Measurements from ENCODE around the gene MORN5.

MORN5 gene

DNA sequence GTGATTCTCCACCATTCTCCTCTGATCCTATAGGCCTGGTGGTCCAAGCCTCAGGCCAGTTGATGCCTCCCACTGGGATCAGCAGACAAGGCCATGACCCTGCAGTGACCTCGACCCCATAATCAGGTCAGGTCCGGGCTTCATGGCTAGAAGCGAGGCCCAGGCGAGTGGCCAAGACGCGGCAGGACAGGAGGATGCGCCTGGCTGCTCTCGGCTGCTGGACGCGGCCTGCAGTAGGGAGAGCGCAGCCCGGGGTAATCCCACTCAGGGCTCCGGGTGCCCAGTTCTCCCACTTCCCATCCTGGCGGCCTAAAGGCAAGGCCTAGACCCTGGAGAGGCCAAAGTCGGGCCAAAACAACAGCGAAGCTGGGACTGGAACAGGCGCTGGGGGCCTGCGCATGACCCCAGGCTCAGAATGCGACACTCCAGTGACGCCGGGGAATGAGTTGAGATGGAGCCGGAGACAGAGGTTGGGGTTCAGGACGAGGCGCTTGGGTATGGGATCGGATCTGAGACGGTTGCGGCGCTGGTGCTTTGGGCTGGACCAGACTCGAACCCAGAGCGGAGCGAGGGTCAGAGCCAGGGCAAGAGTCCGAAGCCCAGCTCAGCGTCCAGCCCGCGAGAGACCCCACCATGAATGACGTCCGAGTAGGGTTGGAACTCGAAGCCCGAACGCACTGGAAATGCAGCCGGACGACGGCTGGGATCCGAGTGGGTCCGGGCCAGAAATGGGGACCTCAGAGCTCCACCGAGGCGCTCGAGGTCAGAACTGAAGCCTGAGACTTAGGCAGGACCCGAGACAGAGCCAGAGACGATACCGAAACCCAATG is 65.8 kb downstream of the MORN5 start:
- WGBS, 2 experiments (ENCODE audit: insufficient coverage in 2 of 2): 93 to 96% methylated on average over 50 to 51 of the region's 51 CpGs
- Histone ChIP-seq H3K9me3 (ENCODE audit: control insufficient read depth, low read length) (no peaks in the 10 kb centered on the region), H3K36me3 (ENCODE audit: control insufficient read depth, insufficient read depth, low read length) (no peaks in the 10 kb centered on the region), H3K4me3 (ENCODE audit: extremely low read depth, insufficient read depth, low read length, poor library complexity, severe bottlenecking) (no peak overlapping the region), H3K4me1 (ENCODE audit: control insufficient read depth, insufficient read depth, low read length, poor library complexity, severe bottlenecking) (no peaks in the 10 kb centered on the region), H3K27ac (ENCODE audit: low read depth, low read length, severe bottlenecking) (no peak overlapping the region)

DNA sequence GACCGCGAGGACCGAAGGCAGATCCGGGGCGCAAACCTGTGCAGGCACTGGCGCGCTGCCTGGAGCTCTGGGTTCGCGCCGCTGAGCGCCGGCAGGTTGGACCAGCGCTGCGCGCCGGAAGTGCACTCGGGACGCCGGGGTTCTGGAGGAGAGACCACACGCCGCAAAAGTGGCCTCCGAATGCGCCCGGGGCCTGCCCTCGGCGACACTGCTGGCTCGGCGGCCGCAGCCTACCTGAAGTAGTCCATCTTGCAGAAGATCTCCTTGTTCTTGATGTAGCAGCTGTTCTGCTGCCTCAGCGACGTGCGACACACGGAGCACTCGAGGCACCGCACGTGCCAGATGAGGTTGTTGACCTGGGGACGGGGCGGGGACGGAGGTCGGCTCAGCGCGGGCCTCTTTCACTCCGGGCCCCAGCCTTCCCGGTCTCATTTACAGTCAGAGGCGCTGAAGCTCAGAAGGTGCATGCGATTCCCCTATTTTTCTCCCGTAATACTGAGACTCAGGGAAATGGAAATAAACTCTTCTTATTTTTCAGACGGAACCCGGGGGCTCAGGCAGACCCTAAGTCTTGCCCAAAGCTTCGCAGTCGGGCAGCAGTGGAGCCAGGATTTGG is 66.5 kb downstream of the MORN5 start:
- Histone ChIP-seq H3K36me3 (ENCODE audit: control insufficient read depth, insufficient read depth, low read length) (no peaks in the 10 kb centered on the region), H3K4me3 (ENCODE audit: extremely low read depth, insufficient read depth, low read length, poor library complexity, severe bottlenecking) (no peak overlapping the region), H3K4me1 (ENCODE audit: control insufficient read depth, insufficient read depth, low read length, poor library complexity, severe bottlenecking) (no peaks in the 10 kb centered on the region), H3K27ac (ENCODE audit: low read depth, low read length, severe bottlenecking) (no peak overlapping the region), H3K9me3 (ENCODE audit: control insufficient read depth, low read length) (no peaks in the 10 kb centered on the region)
- 65 to 69% methylated on average over 46 to 51 of the region's 51 CpGs for WGBS, 2 experiments (ENCODE audit: insufficient coverage in 2 of 2)

DNA sequence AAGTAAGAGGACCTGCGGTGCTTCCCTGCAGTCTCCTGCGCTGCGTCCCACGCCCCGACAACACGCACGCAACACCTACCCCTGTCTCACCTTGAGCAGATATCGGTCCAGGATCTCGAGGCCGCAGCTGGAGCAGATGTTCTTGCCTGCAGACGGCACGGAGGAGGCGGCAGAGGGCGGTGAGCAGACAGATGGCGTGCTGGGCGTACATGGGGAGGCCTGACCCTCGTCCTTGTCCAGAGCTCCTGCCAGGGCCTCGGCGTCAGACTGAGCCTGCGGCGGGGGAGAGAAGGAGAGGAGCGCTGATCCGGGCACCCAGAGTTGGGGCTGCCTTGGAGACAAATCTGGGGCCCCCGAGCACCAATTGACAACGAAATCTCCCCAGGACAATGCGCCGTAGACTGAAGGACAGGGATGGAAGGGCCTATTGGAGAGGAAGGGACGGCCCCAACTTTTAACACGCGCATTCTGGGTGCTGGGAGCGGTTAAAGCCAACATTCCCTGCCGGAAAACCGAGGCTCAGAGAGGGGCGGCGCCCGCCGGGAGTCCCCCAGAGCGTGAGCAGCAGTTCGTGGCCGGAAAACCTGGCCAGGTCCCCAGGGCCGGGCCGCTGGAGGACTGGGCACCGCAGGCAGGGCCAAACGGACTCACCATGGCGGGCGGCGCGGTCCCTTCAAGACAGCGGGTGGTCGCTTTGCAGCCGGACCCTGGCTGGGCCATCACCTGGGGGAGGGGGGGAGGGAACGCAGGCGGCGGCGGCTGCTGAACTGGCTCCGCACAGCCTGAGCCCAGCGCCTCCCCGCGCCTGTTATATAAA is 67.3 kb downstream of the MORN5 start:
- H3K36me3 ChIP-seq (ENCODE audit: control insufficient read depth, insufficient read depth, low read length): no peaks in the 10 kb centered on the region
- no peaks in the 10 kb centered on the region for H3K9me3 ChIP-seq (ENCODE audit: control insufficient read depth, low read length)
- H3K4me3 ChIP-seq (ENCODE audit: extremely low read depth, insufficient read depth, low read length, poor library complexity, severe bottlenecking): no peak overlapping the region

DNA sequence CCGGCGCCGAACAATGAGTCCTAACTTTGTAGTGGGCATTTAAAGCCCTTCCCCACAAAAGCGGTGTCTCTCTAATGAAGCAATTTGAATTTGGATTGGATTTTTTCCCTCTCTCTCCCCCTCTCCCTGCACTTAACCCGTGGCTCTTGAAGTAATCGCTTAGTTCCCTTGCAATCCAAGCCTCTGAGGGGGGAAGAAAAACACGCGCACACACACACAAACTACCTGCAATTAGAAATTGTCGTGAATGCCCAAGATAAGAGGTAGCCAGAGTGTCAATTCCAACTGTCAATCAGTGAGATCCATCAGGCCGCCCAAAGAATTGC is 67.8 kb downstream of the MORN5 start:
- 0% methylated on average over 1 of the region's 10 CpGs; no CpG with 5 or more reads in 1 of the 2 experiments for WGBS, 2 experiments (ENCODE audit: insufficient coverage in 2 of 2)
- H3K4me3 ChIP-seq (ENCODE audit: extremely low read depth, insufficient read depth, low read length, poor library complexity, severe bottlenecking): no peak overlapping the region
- H3K27ac ChIP-seq (ENCODE audit: low read depth, low read length, severe bottlenecking): no peak overlapping the region
- H3K9me3 ChIP-seq (ENCODE audit: control insufficient read depth, low read length): no peaks in the 10 kb centered on the region
- H3K4me1 ChIP-seq (ENCODE audit: control insufficient read depth, insufficient read depth, low read length, poor library complexity, severe bottlenecking): no peaks in the 10 kb centered on the region
- H3K36me3 ChIP-seq (ENCODE audit: control insufficient read depth, insufficient read depth, low read length): no peaks in the 10 kb centered on the region

More for the DNA sequence above, 67.3 kb downstream of the MORN5 start:
- H3K4me1 ChIP-seq (ENCODE audit: control insufficient read depth, insufficient read depth, low read length, poor library complexity, severe bottlenecking): no peaks in the 10 kb centered on the region
- WGBS, 2 experiments (ENCODE audit: insufficient coverage in 2 of 2): 10 to 14% methylated on average over 45 of the region's 59 CpGs
- no peak overlapping the region for H3K27ac ChIP-seq (ENCODE audit: low read depth, low read length, severe bottlenecking)

DNA sequence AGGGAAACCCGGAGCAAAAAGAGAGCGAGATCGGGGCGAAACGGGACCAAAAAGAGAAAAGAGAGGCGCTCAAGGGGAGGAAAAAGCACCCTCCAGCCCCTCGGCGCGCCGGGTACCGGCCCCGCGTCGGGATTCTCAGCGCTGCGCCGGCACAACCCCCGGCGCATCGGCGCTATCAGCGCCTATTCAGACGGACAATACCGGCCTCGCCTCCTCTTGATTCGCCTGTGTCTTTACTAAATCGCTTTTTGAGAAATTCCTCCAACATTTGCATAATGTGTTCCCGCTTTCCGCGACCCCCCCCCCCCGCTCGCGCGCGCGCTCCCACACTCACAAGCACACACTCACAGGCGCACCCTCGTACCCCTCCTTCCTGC is 68.5 kb downstream of the MORN5 start:
- Histone ChIP-seq H3K27ac (ENCODE audit: low read depth, low read length, severe bottlenecking) (no peak overlapping the region), H3K36me3 (ENCODE audit: control insufficient read depth, insufficient read depth, low read length) (no peaks in the 10 kb centered on the region), H3K4me1 (ENCODE audit: control insufficient read depth, insufficient read depth, low read length, poor library complexity, severe bottlenecking) (peaks cover 3% of the 10 kb centered on the region), H3K4me3 (ENCODE audit: extremely low read depth, insufficient read depth, low read length, poor library complexity, severe bottlenecking) (peak overlapping the region; percentile 41), H3K9me3 (ENCODE audit: control insufficient read depth, low read length) (no peaks in the 10 kb centered on the region)
- 0% methylated on average over 26 to 35 of the region's 38 CpGs for WGBS, 2 experiments (ENCODE audit: insufficient coverage in 2 of 2)

DNA sequence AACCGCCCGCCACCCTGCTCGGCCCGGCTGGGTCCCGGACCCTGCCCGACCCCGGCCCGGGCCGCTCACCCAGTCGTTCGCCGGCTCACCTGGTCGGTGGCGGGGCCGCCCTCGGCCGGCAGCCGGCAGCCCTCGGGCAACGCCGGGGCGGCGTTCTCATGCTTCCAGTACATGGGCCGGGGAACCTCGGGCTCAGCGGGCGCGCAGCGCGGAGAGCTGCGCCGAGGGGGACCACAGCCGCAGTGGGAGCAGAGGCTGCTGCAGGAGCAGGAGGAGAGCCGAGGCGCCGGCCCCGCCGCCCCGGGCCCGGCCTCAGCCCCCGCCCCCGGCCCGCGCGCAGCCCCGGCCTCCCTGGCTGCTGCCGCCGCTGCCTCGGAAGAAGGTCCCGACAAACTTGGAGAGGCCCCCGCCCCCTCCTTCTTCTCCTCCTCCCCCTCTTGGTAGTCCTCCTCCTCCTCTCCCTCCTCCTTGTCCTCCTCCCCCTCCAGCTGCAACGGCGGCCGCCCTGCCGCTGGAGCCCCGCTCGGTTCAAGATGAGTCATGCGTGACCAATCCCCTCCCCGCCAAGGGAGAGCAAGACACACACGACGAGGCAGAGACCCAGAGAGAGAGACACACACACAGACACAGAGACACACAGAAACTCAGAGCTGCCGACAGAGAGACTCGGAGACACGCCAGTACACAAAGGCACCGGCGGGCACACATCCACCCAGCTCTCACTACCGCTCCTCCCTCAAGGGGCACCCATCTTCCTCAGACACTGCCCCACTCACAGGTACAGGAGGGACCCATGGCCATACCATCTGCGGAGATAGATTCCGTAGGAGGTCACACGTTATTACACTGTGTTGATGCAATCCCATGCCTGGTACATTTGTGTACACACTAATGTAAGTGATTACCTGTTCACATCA is 69.1 kb downstream of the MORN5 start, which contains the start of gene LHX6:
Gene LHX6 (minus strand): TSS at position 390 of the 917 bp plus-strand sequence. CDS start 217 bp downstream, at position 173.
- Histone ChIP-seq H3K4me3 (ENCODE audit: extremely low read depth, insufficient read depth, low read length, poor library complexity, severe bottlenecking) (peak within 1 kb of the TSS; percentile 41), H3K36me3 (ENCODE audit: control insufficient read depth, insufficient read depth, low read length) (no peaks in the 10 kb centered on the region), H3K27ac (ENCODE audit: low read depth, low read length, severe bottlenecking) (no peak within 1 kb of the TSS), H3K4me1 (ENCODE audit: control insufficient read depth, insufficient read depth, low read length, poor library complexity, severe bottlenecking) (peaks cover 3% of the 10 kb centered on the region), H3K9me3 (ENCODE audit: control insufficient read depth, low read length) (no peaks in the 10 kb centered on the region)
- WGBS, 2 experiments (ENCODE audit: insufficient coverage in 2 of 2): 4 to 5% methylated on average over 52 to 56 of the region's 70 CpGs

DNA sequence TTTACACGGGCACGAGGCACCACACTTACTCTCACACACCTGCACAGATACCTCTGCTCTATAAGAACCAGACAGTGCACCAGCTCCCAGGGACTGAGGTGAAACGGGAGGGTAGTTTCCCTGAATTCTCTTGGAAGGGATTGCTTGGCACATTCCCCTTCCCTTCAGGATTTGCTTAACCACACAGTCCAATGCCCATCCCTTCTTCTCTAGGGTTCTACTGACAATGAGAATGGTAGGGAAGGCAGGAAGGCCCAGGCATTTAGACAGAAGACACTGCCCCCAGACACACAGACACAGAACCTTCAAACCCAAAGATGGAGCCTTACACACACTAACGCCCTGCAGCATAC is 69.8 kb downstream of the MORN5 start:
- H3K4me1 ChIP-seq (ENCODE audit: control insufficient read depth, insufficient read depth, low read length, poor library complexity, severe bottlenecking): peaks cover 3% of the 10 kb centered on the region
- H3K36me3 ChIP-seq (ENCODE audit: control insufficient read depth, insufficient read depth, low read length): no peaks in the 10 kb centered on the region
- WGBS, 2 experiments (ENCODE audit: insufficient coverage in 2 of 2): 51 to 75% methylated on average over 1 to 4 of the region's 4 CpGs
- no peak overlapping the region for H3K4me3 ChIP-seq (ENCODE audit: extremely low read depth, insufficient read depth, low read length, poor library complexity, severe bottlenecking)
- no peaks in the 10 kb centered on the region for H3K9me3 ChIP-seq (ENCODE audit: control insufficient read depth, low read length)
- no peak overlapping the region for H3K27ac ChIP-seq (ENCODE audit: low read depth, low read length, severe bottlenecking)

DNA sequence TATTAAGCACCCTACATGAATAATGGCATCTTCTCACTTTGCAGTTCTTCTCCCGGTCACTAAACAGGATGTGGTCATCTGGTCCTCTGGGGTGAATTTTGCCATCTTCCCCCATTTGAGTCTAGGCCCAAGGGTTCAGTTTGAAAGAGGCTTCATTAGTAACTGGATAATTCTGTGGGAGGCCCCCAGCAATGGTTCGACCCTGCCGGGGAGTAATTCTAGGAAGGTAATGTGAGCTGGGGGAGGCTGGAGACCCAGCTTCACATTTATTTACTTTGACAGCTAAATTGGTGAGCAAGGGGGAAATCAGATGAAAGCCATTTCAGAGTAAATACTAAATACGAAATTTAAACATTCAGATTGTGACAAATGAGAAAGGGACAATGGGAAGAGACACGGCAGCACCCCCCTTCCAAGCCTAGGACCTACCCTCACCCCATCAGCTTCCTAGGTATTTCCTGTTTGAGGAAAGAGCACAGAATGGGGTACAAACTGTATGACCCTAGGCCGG is 73.1 kb downstream of the MORN5 start:
- Histone ChIP-seq H3K9me3 (ENCODE audit: control insufficient read depth, low read length) (no peaks in the 10 kb centered on the region), H3K27ac (ENCODE audit: low read depth, low read length, severe bottlenecking) (no peak overlapping the region), H3K4me3 (ENCODE audit: extremely low read depth, insufficient read depth, low read length, poor library complexity, severe bottlenecking) (no peak overlapping the region), H3K4me1 (ENCODE audit: control insufficient read depth, insufficient read depth, low read length, poor library complexity, severe bottlenecking) (peaks cover 3% of the 10 kb centered on the region), H3K36me3 (ENCODE audit: control insufficient read depth, insufficient read depth, low read length) (no peaks in the 10 kb centered on the region)
- 62 to 64% methylated on average over 4 of the region's 6 CpGs for WGBS, 2 experiments (ENCODE audit: insufficient coverage in 2 of 2)

DNA sequence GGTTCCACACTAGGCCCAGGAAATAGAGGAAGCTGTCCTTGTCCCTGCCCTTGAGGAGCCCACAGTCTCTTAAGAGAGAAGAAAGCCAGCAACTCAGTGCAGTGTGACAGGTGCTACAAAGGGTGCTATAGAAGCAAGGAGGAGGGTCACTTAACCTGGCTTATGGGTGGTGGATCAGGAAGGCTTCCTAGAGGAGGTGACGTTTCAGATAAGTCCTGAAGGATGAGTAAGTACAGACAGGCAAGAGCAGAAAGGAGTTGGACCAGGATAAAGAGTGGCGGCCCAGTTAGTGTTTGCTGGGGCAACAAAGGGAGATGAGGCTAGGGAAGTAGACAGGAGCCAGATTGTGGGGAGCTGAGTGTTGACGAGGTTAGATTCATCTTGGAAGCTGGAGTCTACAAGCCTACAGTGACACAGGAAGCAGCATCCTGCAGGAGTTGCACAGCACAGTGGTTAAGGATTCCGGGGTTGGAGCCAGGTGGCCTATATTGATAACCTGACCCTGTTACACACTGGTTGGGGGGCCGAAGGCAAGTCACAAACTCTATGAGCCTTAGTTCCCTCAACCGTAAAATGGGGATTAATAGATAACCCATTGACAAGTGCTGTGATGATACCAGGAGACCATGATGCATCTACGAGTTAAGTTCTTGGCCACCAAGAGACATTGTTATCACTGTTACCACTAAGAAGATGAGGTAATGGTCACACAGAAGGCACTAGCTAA is 74.5 kb downstream of the MORN5 start:
- peaks cover 3% of the 10 kb centered on the region for H3K4me1 ChIP-seq (ENCODE audit: control insufficient read depth, insufficient read depth, low read length, poor library complexity, severe bottlenecking)
- H3K27ac ChIP-seq (ENCODE audit: low read depth, low read length, severe bottlenecking): no peak overlapping the region
- 90 to 92% methylated on average over 5 to 7 of the region's 7 CpGs for WGBS, 2 experiments (ENCODE audit: insufficient coverage in 2 of 2)

More for the DNA sequence above, 74.5 kb downstream of the MORN5 start:
- H3K36me3 ChIP-seq (ENCODE audit: control insufficient read depth, insufficient read depth, low read length): peaks cover 2% of the 10 kb centered on the region
- no peak overlapping the region for H3K4me3 ChIP-seq (ENCODE audit: extremely low read depth, insufficient read depth, low read length, poor library complexity, severe bottlenecking)
- H3K9me3 ChIP-seq (ENCODE audit: control insufficient read depth, low read length): no peaks in the 10 kb centered on the region

Data from mesodermal cell (in vitro differentiated cells).